Ishikawa (cell line): ENCODE results near the gene CTNNBL1.

Source experiments
- CEBPB ChIP-seq: IDR thresholded peaks from 2 replicates; pipeline ENCODE4 v1.6.1; 2012
- CREB1 ChIP-seq: IDR thresholded peaks from 2 replicates; pipeline ENCODE4 v1.6.1; 2012; ENCODE audit warnings: low read depth
- EGR1 ChIP-seq: IDR thresholded peaks from 2 replicates; pipeline ENCODE4 v1.6.1; 2012
- EP300 ChIP-seq: IDR thresholded peaks from 2 replicates; pipeline ENCODE4 v1.6.1; 2012; ENCODE audit warnings: borderline replicate concordance
- MAX ChIP-seq: IDR thresholded peaks from 2 replicates; pipeline ENCODE4 v1.6.1; 2012
- NFIC ChIP-seq: IDR thresholded peaks from 2 replicates; pipeline ENCODE4 v1.6.1; 2012
- RAD21 ChIP-seq: IDR thresholded peaks from 2 replicates; pipeline ENCODE4 v1.6.1; 2012; ENCODE audit warnings: low read depth
- TAF1 ChIP-seq: IDR thresholded peaks from 2 replicates; pipeline ENCODE4 v1.6.1; 2012; ENCODE audit warnings: low read depth, mild to moderate bottlenecking
- TCF12 ChIP-seq: IDR thresholded peaks from 2 replicates; pipeline ENCODE4 v1.6.1; 2012; ENCODE audit warnings: low read depth
- YY1 ChIP-seq: IDR thresholded peaks from 2 replicates; pipeline ENCODE4 v1.6.1; 2012; ENCODE audit warnings: low read depth
- ZBTB7A ChIP-seq: IDR thresholded peaks from 2 replicates; pipeline ENCODE4 v1.6.1; 2012; ENCODE audit warnings: low read depth
- TF ChIP-seq, protein P1 (sequence below): IDR thresholded peaks from 2 replicates; pipeline ENCODE4 v1.6.1; 2012; ENCODE audit warnings: low read depth, mild to moderate bottlenecking

GRCh38 chr20:37734228-37734985, 40.6 kb downstream of the CTNNBL1 start:
- TF ChIP-seq NFIC (no peak), CREB1 (no peak), TAF1 (no peak), YY1 (no peak), CEBPB (no peak), RAD21 (no peak), ZBTB7A (no peak), TCF12 (no peak), MAX (no peak), EGR1 (no peak), EP300 (no peak)
- TF ChIP-seq, protein P1, sequence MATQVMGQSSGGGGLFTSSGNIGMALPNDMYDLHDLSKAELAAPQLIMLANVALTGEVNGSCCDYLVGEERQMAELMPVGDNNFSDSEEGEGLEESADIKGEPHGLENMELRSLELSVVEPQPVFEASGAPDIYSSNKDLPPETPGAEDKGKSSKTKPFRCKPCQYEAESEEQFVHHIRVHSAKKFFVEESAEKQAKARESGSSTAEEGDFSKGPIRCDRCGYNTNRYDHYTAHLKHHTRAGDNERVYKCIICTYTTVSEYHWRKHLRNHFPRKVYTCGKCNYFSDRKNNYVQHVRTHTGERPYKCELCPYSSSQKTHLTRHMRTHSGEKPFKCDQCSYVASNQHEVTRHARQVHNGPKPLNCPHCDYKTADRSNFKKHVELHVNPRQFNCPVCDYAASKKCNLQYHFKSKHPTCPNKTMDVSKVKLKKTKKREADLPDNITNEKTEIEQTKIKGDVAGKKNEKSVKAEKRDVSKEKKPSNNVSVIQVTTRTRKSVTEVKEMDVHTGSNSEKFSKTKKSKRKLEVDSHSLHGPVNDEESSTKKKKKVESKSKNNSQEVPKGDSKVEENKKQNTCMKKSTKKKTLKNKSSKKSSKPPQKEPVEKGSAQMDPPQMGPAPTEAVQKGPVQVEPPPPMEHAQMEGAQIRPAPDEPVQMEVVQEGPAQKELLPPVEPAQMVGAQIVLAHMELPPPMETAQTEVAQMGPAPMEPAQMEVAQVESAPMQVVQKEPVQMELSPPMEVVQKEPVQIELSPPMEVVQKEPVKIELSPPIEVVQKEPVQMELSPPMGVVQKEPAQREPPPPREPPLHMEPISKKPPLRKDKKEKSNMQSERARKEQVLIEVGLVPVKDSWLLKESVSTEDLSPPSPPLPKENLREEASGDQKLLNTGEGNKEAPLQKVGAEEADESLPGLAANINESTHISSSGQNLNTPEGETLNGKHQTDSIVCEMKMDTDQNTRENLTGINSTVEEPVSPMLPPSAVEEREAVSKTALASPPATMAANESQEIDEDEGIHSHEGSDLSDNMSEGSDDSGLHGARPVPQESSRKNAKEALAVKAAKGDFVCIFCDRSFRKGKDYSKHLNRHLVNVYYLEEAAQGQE = no peak
